Activated CD4-positive, alpha-beta T cell treated with anti-CD3 and anti-CD28 coated beads, Interleukin-2, Interleukin-6, amounts not matched to agents 100 ng/mL and 50 ng/mL, durations not matched to agents 16 hours and 8 hours (primary cell): Measurements from ENCODE around the gene WDR1.
"Not testable (repeated sequence)": the region's sequence is repeated elsewhere in the genome, so short reads cannot be mapped to it uniquely, and the experiment has no call there.

Experiments
- DNase-seq: peaks from one replicate; pipeline ENCODE4 v3.0.0-alpha.2; 2020

The WDR1 gene

GRCh38 chr4:10130178-10130888, 13.7 kb upstream of the WDR1 start:
- no peak for DNase-seq

GRCh38 chr4:10129196-10130177, 12.9 kb upstream of the WDR1 start:
- DNase-seq: no peak

- no peak for DNase-seq
Measured at GRCh38 chr4:10128761-10129160, 12.2 kb upstream of the WDR1 start.

GRCh38 chr4:10127531-10127930, 10.9 kb upstream of the WDR1 start:
- DNase-seq: not testable (repeated sequence)

GRCh38 chr4:10124167-10124930, 7.8 kb upstream of the WDR1 start:
- no peak for DNase-seq

- no peak for DNase-seq
Measured at GRCh38 chr4:10123227-10124101, 6.9 kb upstream of the WDR1 start.

GRCh38 chr4:10122236-10122932, 5.8 kb upstream of the WDR1 start:
- no peak for DNase-seq

- DNase-seq: no peak
Measured at GRCh38 chr4:10121568-10122208, 5.1 kb upstream of the WDR1 start.

- DNase-seq: no peak
Measured at GRCh38 chr4:10120943-10121567, 4.5 kb upstream of the WDR1 start.

GRCh38 chr4:10119773-10120172, 3.2 kb upstream of the WDR1 start:
- no peak for DNase-seq

- no peak for DNase-seq
Measured at GRCh38 chr4:10119278-10119677, 2.7 kb upstream of the WDR1 start.

- no peak for DNase-seq
Measured at GRCh38 chr4:10118048-10119004, 1.7 kb upstream of the WDR1 start.

- no peak for DNase-seq
Measured at GRCh38 chr4:10117359-10118047, 904 bp upstream of the WDR1 start.

- DNase-seq: peak; percentile 87
Measured at GRCh38 chr4:10115797-10116568, 616 bp downstream of the WDR1 start.

GRCh38 chr4:10115271-10115796, 1.3 kb downstream of the WDR1 start:
- no peak for DNase-seq

GRCh38 chr4:10114607-10115006, 2.0 kb downstream of the WDR1 start:
- no peak for DNase-seq

- DNase-seq: no peak
Measured at GRCh38 chr4:10114147-10114546, 2.5 kb downstream of the WDR1 start.
